Smooth muscle cell (in vitro differentiated cells): ENCODE results near the gene ZFAND3. TPM values are rescaled to one million over a fixed set of nuclear protein-coding genes. Genes with fewer than 3 reads are reported as not detected.
A peak's percentile ranks its signal among the peaks of the same experiment; 100 is the strongest.

Experiments used
- DNase-seq: peaks from one replicate; lab custom pipeline; 2025; ENCODE audit not compliant: unreplicated experiment; lab: John Stamatoyannopoulos, UW
- H2AFZ ChIP-seq: fragments of 200-600 bp; sonication (generic); 2 replicates; pipeline ENCODE4 v1.6.0; 2016; ENCODE audit warnings: antibody characterized with exemption, low read depth, mild to moderate bottlenecking
- H3F3A ChIP-seq: fragments of 200-600 bp; sonication (generic); 2 replicates; pipeline ENCODE4 v1.6.0; 2017; ENCODE audit warnings: antibody characterized with exemption, low read depth
- H3K27ac ChIP-seq: fragments of 200-600 bp; sonication (generic); 2 replicates; pipeline ENCODE4 v1.5.1; 2016; ENCODE audit warnings: low read depth, mild to moderate bottlenecking
- H3K27me3 ChIP-seq: fragments of 200-600 bp; sonication (generic); 2 replicates; pipeline ENCODE4 v1.6.1; 2016; ENCODE audit warnings: low read depth, mild to moderate bottlenecking
- H3K36me3 ChIP-seq: fragments of 200-600 bp; sonication (generic); 2 replicates; pipeline ENCODE4 v1.5.1; 2016; ENCODE audit warnings: low read depth
- H3K4me1 ChIP-seq: fragments of 200-600 bp; sonication (generic); 2 replicates; pipeline ENCODE4 v1.5.1; 2016; ENCODE audit warnings: low read depth
- H3K4me2 ChIP-seq: fragments of 200-600 bp; sonication (generic); 2 replicates; pipeline ENCODE4 v1.6.0; 2016; ENCODE audit warnings: mild to moderate bottlenecking
- H3K4me3 ChIP-seq: fragments of 200-600 bp; sonication (generic); 2 replicates; pipeline ENCODE4 v1.5.1; 2016; ENCODE audit warnings: mild to moderate bottlenecking
- H3K79me2 ChIP-seq: fragments of 200-600 bp; sonication (generic); 2 replicates; pipeline ENCODE4 v1.6.0; 2016; ENCODE audit warnings: low read depth, mild to moderate bottlenecking
- H3K9ac ChIP-seq: fragments of 200-600 bp; sonication (generic); 2 replicates; pipeline ENCODE4 v1.6.0; 2016; ENCODE audit warnings: low read depth
- H3K9me3 ChIP-seq: fragments of 200-600 bp; sonication (generic); replicated peaks from 2 replicates; pipeline ENCODE4 v1.5.1; 2016; ENCODE audit warnings: low read depth
- H4K20me1 ChIP-seq: fragments of 200-600 bp; sonication (generic); 2 replicates; pipeline ENCODE4 v1.6.0; 2016; ENCODE audit warnings: low read depth
- WGBS: methylation state at CpG from one replicate; pipeline ENCODE4 v1.1.7; 2016; ENCODE audit warnings: low lambda C conversion rate; 5-methylcytosine and 5-hydroxymethylcytosine counted together
- polyA plus RNA-seq: library from polyadenylated mRNA; unstranded; fragments of >200 nt; fragmentation: Nextera tagmentation; extraction: Ambion mirVana; gene quantifications from 2 replicates; pipeline ENCODE4 v1.2.1, GENCODE V29; 2016
- total RNA-seq: library from RNA; depleted of rRNA; stranded (reverse); fragments of >200 nt; gene quantifications from 2 replicates; pipeline ENCODE4 v1.2.3, GENCODE V29; 2014
- TF ChIP-seq, protein P1 (sequence below): fragments of 200-600 bp; sonication (generic); IDR thresholded peaks from 2 replicates; pipeline ENCODE4 v1.5.1; 2017; ENCODE audit warnings: borderline replicate concordance, mild to moderate bottlenecking, antibody characterized with exemption; ENCODE audit not compliant: insufficient read depth, poor library complexity, severe bottlenecking

Gene ZFAND3
- total and polyA plus RNA-seq, 2 experiments from 2014 or later, result 27.6 to 40.5 TPM

DNA sequence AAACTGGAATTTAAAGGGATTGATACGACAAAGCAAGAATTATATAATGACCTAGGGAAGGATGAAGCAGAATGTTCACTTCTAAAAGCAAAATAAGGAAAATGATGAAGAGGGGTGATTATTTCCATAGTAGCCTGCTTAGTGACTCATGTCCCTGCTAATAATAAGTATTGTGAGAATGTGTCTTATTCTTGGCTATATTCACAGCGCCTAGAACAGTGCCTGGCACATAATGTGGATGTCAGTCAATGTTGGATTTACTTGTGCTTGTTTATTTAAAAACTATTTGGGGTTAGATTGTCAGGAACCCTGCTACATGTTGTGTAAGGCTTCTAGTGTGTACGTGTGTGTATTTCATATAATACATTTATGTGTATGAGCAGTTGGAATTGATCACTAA is 85.1 kb downstream of the ZFAND3 start:
- Histone ChIP-seq H3K36me3 (no peaks in the 10 kb centered on the region), H3K9ac (no peak overlapping the region), H4K20me1 (peaks cover 100% of the 10 kb centered on the region), H3K4me3 (no peak overlapping the region), H2AFZ (no peak overlapping the region), H3K9me3 (no peaks in the 10 kb centered on the region), H3K27me3 (no peaks in the 10 kb centered on the region), H3F3A (no peaks in the 10 kb centered on the region), H3K4me2 (no peak overlapping the region), H3K79me2 (peaks cover 99% of the 10 kb centered on the region), H3K4me1 (no peaks in the 10 kb centered on the region), H3K27ac (no peak overlapping the region)
- DNase-seq, result no peak
- 94% methylated on average over 3 of the region's 3 CpGs for WGBS
- TF ChIP-seq, protein P1, sequence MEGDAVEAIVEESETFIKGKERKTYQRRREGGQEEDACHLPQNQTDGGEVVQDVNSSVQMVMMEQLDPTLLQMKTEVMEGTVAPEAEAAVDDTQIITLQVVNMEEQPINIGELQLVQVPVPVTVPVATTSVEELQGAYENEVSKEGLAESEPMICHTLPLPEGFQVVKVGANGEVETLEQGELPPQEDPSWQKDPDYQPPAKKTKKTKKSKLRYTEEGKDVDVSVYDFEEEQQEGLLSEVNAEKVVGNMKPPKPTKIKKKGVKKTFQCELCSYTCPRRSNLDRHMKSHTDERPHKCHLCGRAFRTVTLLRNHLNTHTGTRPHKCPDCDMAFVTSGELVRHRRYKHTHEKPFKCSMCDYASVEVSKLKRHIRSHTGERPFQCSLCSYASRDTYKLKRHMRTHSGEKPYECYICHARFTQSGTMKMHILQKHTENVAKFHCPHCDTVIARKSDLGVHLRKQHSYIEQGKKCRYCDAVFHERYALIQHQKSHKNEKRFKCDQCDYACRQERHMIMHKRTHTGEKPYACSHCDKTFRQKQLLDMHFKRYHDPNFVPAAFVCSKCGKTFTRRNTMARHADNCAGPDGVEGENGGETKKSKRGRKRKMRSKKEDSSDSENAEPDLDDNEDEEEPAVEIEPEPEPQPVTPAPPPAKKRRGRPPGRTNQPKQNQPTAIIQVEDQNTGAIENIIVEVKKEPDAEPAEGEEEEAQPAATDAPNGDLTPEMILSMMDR, result no peak

DNA sequence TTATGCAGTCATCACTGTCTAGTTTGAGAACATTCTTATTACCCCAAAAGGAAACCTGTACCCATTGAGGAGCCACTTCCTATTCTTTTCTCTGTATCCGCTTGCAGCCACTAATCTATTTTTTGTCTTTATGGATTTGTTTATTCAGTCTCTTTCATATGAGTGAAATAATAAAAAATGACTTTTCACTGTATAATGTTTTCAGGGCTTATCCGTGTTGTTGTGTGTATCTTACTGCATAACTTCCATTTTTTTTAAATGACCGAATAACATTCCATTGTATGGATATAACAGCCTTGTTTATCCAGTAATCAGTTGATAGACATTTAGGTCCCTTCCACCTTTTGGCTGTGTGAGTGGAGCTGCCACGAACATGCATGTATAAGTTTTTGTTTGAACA is 86.6 kb downstream of the ZFAND3 start:
- peaks cover 100% of the 10 kb centered on the region for H4K20me1 ChIP-seq
- WGBS, result 92% methylated on average over 4 of the region's 4 CpGs

DNA sequence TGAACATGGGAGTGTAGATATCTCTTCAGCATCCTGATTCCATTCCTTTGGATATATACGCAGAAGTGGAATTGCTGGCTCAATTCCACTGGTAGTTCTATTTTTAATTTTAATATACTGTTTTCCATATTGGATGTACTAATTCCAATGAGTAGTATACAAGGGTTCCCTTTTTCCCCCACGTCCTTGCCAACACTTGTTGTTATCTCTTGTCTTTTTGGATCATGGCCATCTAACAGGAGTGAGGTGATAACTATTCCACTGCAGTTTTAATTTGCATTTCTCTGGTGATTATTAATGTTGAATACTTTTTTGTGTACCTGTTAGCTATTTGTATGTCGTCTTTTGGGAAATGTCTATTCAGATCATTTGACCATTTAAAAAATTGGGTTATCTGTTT is 91.5 kb downstream of the ZFAND3 start:
- Histone ChIP-seq H3K4me1 (no peaks in the 10 kb centered on the region), H3F3A (no peaks in the 10 kb centered on the region), H3K9ac (no peak overlapping the region), H2AFZ (no peak overlapping the region), H3K79me2 (peaks cover 99% of the 10 kb centered on the region), H3K27ac (no peak overlapping the region), H3K4me2 (no peak overlapping the region), H4K20me1 (peaks cover 100% of the 10 kb centered on the region), H3K9me3 (no peaks in the 10 kb centered on the region), H3K4me3 (no peak overlapping the region), H3K27me3 (no peaks in the 10 kb centered on the region), H3K36me3 (no peaks in the 10 kb centered on the region)
- no peak for DNase-seq
- WGBS, result 99% methylated on average over 3 of the region's 3 CpGs
- TF ChIP-seq, protein P1, result no peak

More for the DNA sequence above, 86.6 kb downstream of the ZFAND3 start:
- Histone ChIP-seq H3K36me3 (no peaks in the 10 kb centered on the region), H3K4me3 (no peak overlapping the region), H3K4me1 (no peaks in the 10 kb centered on the region), H3K79me2 (peaks cover 99% of the 10 kb centered on the region), H3K9me3 (no peaks in the 10 kb centered on the region), H2AFZ (no peak overlapping the region), H3K27ac (no peak overlapping the region), H3K9ac (no peak overlapping the region), H3K27me3 (no peaks in the 10 kb centered on the region), H3K4me2 (no peak overlapping the region), H3F3A (no peaks in the 10 kb centered on the region)
- DNase-seq, result no peak
- TF ChIP-seq, protein P1, result no peak

DNA sequence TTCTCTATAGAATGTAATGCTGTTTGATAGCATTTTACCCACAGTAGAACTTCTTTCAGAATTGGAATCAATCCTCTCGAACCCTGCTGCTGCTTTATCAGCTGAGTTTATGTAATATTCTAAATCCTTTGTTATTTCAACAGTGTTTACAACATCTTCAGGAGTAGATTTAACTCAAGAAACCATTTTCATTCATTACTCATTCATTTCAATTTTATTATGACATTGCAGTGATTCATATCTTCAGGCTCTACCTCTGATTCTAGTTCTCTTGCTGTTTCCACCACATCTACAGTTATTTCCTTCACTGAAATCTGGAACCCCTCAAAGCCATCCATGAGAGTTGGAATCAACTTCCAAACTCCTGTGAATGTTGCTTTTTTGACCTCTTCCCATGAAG is 93.7 kb downstream of the ZFAND3 start:
- no peaks in the 10 kb centered on the region for H3K9me3 ChIP-seq
- no peak for DNase-seq
- TF ChIP-seq, protein P1, result no peak
- H3K4me3 ChIP-seq, result no peak overlapping the region
- no peaks in the 10 kb centered on the region for H3K27me3 ChIP-seq
- no peak overlapping the region for H2AFZ ChIP-seq
- no peaks in the 10 kb centered on the region for H3K36me3 ChIP-seq
- peak overlapping the region; percentile 18 for H3K27ac ChIP-seq
- H4K20me1 ChIP-seq, result peaks cover 99% of the 10 kb centered on the region
- no peak overlapping the region for H3K4me2 ChIP-seq
- H3F3A ChIP-seq, result no peaks in the 10 kb centered on the region
- H3K79me2 ChIP-seq, result peaks cover 99% of the 10 kb centered on the region
- H3K4me1 ChIP-seq, result no peaks in the 10 kb centered on the region
- H3K9ac ChIP-seq, result no peak overlapping the region
- 80% methylated on average over 1 of the region's 1 CpG for WGBS
